Stomach smooth muscle (tissue), 2 donors: ENCODE data around the gene PPARG.

Experiments used
- H3K27ac ChIP-seq: one replicate; pipeline ENCODE4 v1.7.0; 2013; ENCODE audit warnings: mild to moderate bottlenecking, low read length, inconsistent platforms
- H3K27me3 ChIP-seq, 2 donors: one replicate each; pipeline ENCODE4 v1.7.0; 2013; ENCODE audit warnings: low read length in 2 of 2; ENCODE audit not compliant: insufficient read depth in 2 of 2, control insufficient read depth in 1 of 2
- H3K36me3 ChIP-seq, 2 donors: one replicate each; pipeline ENCODE4 v1.7.0; 2013; ENCODE audit warnings: low read length in 2 of 2; ENCODE audit not compliant: control insufficient read depth in 2 of 2, insufficient read depth in 2 of 2
- H3K4me1 ChIP-seq: one replicate; pipeline ENCODE4 v1.7.0; 2013; ENCODE audit warnings: low read length; ENCODE audit not compliant: control insufficient read depth, insufficient read depth
- H3K4me3 ChIP-seq, 2 donors: one replicate each; pipeline ENCODE4 v1.7.0; 2013; ENCODE audit warnings: low read length in 2 of 2
- H3K9ac ChIP-seq, 2 donors: one replicate each; pipeline ENCODE4 v1.7.0; 2013; ENCODE audit warnings: low read length in 2 of 2, mild to moderate bottlenecking in 1 of 2
- H3K9me3 ChIP-seq, 2 donors: one replicate each; pipeline ENCODE4 v1.7.0; 2013; ENCODE audit warnings: low read length in 2 of 2; ENCODE audit not compliant: control insufficient read depth in 2 of 2
- donor health status: healthy.
- donor health status: Pancreatic carcinoma.

Gene PPARG

DNA sequence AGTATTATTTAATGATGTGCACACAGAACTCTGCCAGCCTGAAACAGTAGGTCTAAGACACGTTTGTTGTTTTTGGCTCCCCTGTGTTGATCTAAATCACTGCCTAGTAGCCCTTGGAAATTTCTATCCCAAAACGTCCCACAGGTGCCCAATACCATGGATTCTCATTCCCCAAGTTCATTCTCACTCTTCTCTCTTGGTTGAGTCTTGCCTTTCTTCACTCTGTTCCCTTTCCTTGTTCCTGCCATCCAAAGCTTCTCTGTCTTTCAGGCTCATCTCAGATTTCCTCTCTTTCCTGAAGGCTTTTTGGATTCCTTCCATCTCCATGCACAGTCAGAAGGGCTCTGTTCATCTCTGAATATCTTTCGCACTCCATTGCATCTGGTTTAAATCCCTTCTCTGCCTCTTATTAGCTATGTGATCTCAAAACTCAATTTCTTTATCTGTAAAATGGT is 54.2 kb downstream of the PPARG start:
- Histone ChIP-seq H3K9me3 (no peaks in the 10 kb centered on the region), H3K27ac (no peak overlapping the region), H3K9ac (no peak overlapping the region), H3K27me3 (no peaks in the 10 kb centered on the region), H3K4me1 (no peaks in the 10 kb centered on the region), H3K4me3 (no peak overlapping the region), H3K36me3 (no peaks in the 10 kb centered on the region)

- H3K4me1 ChIP-seq, result no peaks in the 10 kb centered on the region
- H3K27me3 ChIP-seq, result no peaks in the 10 kb centered on the region
- H3K27ac ChIP-seq, result no peak overlapping the region
- no peaks in the 10 kb centered on the region for H3K36me3 ChIP-seq
- no peak overlapping the region for H3K9ac ChIP-seq
- H3K4me3 ChIP-seq, result no peak overlapping the region
- H3K9me3 ChIP-seq, result no peaks in the 10 kb centered on the region
Measured at GRCh38 chr3:12345141-12345561, 56.3 kb downstream of the PPARG start.

- Histone ChIP-seq H3K4me3 (no peak overlapping the region), H3K9ac (no peak overlapping the region), H3K4me1 (no peaks in the 10 kb centered on the region), H3K27me3 (no peaks in the 10 kb centered on the region), H3K9me3 (no peaks in the 10 kb centered on the region), H3K36me3 (no peaks in the 10 kb centered on the region), H3K27ac (no peak overlapping the region)
Measured at GRCh38 chr3:12345584-12346494, 57.0 kb downstream of the PPARG start.

DNA sequence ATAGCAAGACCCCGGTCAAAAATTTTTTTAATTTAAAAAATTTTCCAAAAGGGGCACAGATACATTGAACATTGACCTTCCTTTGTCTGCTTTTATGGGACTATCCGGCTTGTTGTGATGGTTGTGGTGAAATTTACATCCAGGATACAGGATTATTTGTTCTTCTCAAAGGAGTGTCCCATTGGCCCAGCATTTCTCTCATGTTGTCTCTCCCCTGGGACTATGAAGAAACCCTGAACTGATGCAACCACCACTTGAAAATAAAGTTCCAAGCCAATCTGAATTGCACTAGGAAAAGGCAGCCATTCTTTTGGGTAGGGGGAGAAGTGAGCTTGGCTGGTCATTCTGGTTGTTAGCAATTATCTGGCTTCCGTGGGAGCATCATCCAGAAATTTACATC is 58.4 kb downstream of the PPARG start:
- H3K27ac ChIP-seq, result no peak overlapping the region
- H3K4me1 ChIP-seq, result no peaks in the 10 kb centered on the region
- no peaks in the 10 kb centered on the region for H3K9me3 ChIP-seq
- H3K9ac ChIP-seq, result no peak overlapping the region
- no peaks in the 10 kb centered on the region for H3K27me3 ChIP-seq
- H3K4me3 ChIP-seq, result no peak overlapping the region
- no peaks in the 10 kb centered on the region for H3K36me3 ChIP-seq

DNA sequence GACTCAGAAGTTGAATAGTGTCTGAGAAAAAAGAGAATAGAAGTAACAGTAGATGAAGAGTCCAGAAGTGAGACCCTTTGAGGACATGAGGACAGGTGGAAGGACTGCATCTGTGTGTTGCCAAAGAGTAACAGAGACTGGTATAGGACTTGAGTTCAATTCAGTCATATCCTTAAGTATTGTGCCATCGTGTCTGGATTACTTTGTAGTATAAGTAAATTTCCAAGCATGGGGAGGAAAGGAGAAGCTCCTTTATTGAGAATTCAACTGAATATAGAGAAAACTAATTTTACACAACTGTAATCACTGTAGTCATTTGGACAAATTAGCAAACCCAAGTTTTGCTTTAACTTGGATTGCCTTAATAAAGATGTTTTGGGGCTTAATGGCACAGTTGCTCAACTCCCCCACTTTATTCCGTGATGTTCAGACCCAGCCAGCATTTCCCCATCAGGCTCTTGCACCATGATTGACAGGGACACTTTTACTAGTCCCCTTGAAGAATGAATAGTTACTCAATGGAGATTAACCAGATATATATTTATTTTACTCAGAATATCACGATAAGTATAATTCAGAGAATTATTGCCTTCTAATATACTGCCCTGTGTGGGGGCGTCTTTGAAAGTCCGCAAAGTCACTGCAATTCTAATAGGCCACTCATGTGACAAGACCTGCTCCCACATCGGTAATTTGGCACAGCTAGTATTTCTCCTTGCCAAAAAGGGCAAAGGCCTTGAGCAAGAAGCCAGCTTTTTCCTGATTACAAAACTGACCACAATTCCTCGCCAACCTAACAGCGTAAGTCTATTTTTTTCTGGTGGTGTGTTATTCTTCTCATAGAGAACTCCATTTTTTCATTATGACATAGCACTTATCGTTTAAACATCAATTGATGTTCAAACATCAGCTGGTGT is 61.3 kb downstream of the PPARG start:
- no peaks in the 10 kb centered on the region for H3K27me3 ChIP-seq
- no peaks in the 10 kb centered on the region for H3K4me1 ChIP-seq
- H3K27ac ChIP-seq, result no peak overlapping the region
- no peak overlapping the region for H3K9ac ChIP-seq
- H3K4me3 ChIP-seq, result no peak overlapping the region
- H3K36me3 ChIP-seq, result no peaks in the 10 kb centered on the region
- H3K9me3 ChIP-seq, result no peaks in the 10 kb centered on the region

- H3K27me3 ChIP-seq, result no peaks in the 10 kb centered on the region
- no peak overlapping the region for H3K9ac ChIP-seq
- no peaks in the 10 kb centered on the region for H3K9me3 ChIP-seq
- H3K27ac ChIP-seq, result no peak overlapping the region
- H3K36me3 ChIP-seq, result no peaks in the 10 kb centered on the region
- no peaks in the 10 kb centered on the region for H3K4me1 ChIP-seq
- no peak overlapping the region for H3K4me3 ChIP-seq
Measured at GRCh38 chr3:12351145-12351544, 62.3 kb downstream of the PPARG start.

GRCh38 chr3:12352253-12352652 is 63.4 kb downstream of the PPARG start:
- H3K4me3 ChIP-seq, result no peak overlapping the region
- no peaks in the 10 kb centered on the region for H3K36me3 ChIP-seq
- H3K9me3 ChIP-seq, result no peaks in the 10 kb centered on the region
- H3K9ac ChIP-seq, result no peak overlapping the region
- H3K27me3 ChIP-seq, result no peaks in the 10 kb centered on the region
- no peak overlapping the region for H3K27ac ChIP-seq
- no peaks in the 10 kb centered on the region for H3K4me1 ChIP-seq

GRCh38 chr3:12352755-12353154 is 63.9 kb downstream of the PPARG start:
- H3K4me3 ChIP-seq, result no peak overlapping the region
- H3K27ac ChIP-seq, result no peak overlapping the region
- H3K9me3 ChIP-seq, result no peaks in the 10 kb centered on the region
- no peaks in the 10 kb centered on the region for H3K36me3 ChIP-seq
- no peaks in the 10 kb centered on the region for H3K4me1 ChIP-seq
- no peaks in the 10 kb centered on the region for H3K27me3 ChIP-seq
- H3K9ac ChIP-seq, result no peak overlapping the region

DNA sequence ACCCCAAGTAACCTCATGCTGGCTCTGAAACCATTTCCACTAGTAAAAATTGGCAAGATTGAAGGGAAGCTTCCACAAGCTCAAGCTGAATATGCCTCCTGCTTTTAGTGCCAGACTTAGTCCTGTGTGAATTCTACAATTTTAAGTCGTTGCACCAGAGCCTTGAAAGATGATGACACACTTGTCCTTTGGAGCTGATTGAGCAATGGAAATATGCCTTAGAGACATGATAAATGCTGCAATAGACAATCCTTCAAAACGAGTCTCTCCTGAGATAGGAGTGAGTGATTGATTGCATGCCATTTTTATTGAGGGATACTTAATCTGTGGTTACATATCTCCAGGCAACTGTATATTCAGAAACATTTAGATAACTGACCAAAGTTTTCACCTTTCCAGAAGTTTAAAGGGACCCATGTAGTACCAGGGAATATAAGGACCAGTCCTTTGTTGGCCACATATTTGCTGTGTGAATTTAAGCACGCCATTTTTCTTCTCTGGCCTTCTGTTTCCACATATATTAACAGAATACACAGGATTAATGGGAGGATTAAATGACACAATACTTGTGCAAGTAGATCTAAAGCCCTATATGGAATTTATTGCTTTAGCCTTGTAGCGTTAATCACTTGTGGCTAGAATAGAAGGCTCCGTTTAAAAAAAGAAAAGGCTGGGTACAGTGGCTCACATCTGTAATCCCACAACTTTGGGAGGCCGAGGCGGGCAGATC is 65.1 kb downstream of the PPARG start:
- H3K9me3 ChIP-seq, result no peaks in the 10 kb centered on the region
- H3K27me3 ChIP-seq, result no peaks in the 10 kb centered on the region
- no peak overlapping the region for H3K9ac ChIP-seq
- H3K4me1 ChIP-seq, result no peaks in the 10 kb centered on the region
- H3K27ac ChIP-seq, result no peak overlapping the region
- H3K36me3 ChIP-seq, result no peaks in the 10 kb centered on the region
- H3K4me3 ChIP-seq, result no peak overlapping the region

- H3K27me3 ChIP-seq, result no peaks in the 10 kb centered on the region
- no peak overlapping the region for H3K9ac ChIP-seq
- H3K4me3 ChIP-seq, result no peak overlapping the region
- no peaks in the 10 kb centered on the region for H3K4me1 ChIP-seq
- H3K36me3 ChIP-seq, result no peaks in the 10 kb centered on the region
- H3K27ac ChIP-seq, result no peak overlapping the region
- no peaks in the 10 kb centered on the region for H3K9me3 ChIP-seq
Measured at GRCh38 chr3:12356175-12356574, 67.3 kb downstream of the PPARG start.
